ENCODE measurements around the gene SCRN2. TPM values are rescaled to one million over a fixed set of nuclear protein-coding genes. Genes with fewer than 3 reads are reported as not detected.

SCRN2 gene
- total and polyA plus RNA-seq, 2 of the 13 experiments (the other 11 are each of a cell fraction or from before 2014, with no cell fraction given) = 21.7 to 29.5 TPM

GRCh38 chr17:47840742-47841487 is at the start of gene SCRN2 (continued):
- TF ChIP-seq ZNF10 (CRISPR knock-in tag; IDR thresholded peaks at IDR 0.05; ENCODE audit: borderline replicate concordance, low read depth) (no peak), ZNF180 (CRISPR knock-in tag; IDR thresholded peaks at IDR 0.05; ENCODE audit: borderline replicate concordance, low read depth) (no peak), ZNF318 (CRISPR knock-in tag; IDR thresholded peaks at IDR 0.05) (no peak), ISX (CRISPR knock-in tag; conservative IDR thresholded peaks at IDR 0.05) (no peak), ZNF3 (CRISPR knock-in tag; IDR thresholded peaks at IDR 0.05) (no peak), KDM2A (CRISPR knock-in tag; IDR thresholded peaks at IDR 0.05; ENCODE audit: borderline replicate concordance, low read depth) (peak; percentile 54; the same call in 1 of the 2 replicates), NFYB (CRISPR knock-in tag; IDR thresholded peaks at IDR 0.05) (peak; percentile 77), ZNF598 (CRISPR knock-in tag; IDR thresholded peaks at IDR 0.05; ENCODE audit: borderline replicate concordance) (peak; percentile 93), ARID2 (CRISPR knock-in tag; IDR thresholded peaks at IDR 0.05; ENCODE audit: borderline replicate concordance) (peak; percentile 37; the same call in 1 of the 2 replicates), ZNF142 (CRISPR knock-in tag; IDR thresholded peaks at IDR 0.05) (no peak), MLX (CRISPR knock-in tag; IDR thresholded peaks at IDR 0.05) (no peak; the same call in 1 of the 2 replicates), ZNF740 (CRISPR knock-in tag; IDR thresholded peaks at IDR 0.05) (no peak; the same call in 1 of the 2 replicates), ZZZ3 (CRISPR knock-in tag; IDR thresholded peaks at IDR 0.05; ENCODE audit: borderline replicate concordance) (no peak; the same call in 1 of the 2 replicates)

Data from HepG2 (cell line).